SHP77 treated with DMSO at 0.1 percent for 48 hours (cell line): Measurements from ENCODE around the gene PCDHB2.
"Not testable (repeated sequence)": the region's sequence is repeated elsewhere in the genome, so short reads cannot be mapped to it uniquely, and the experiment has no call there.

Experiments used
- DNase-seq: peaks from one replicate; lab custom pipeline; 2025; lab: John Stamatoyannopoulos, UW

The PCDHB2 gene

DNA sequence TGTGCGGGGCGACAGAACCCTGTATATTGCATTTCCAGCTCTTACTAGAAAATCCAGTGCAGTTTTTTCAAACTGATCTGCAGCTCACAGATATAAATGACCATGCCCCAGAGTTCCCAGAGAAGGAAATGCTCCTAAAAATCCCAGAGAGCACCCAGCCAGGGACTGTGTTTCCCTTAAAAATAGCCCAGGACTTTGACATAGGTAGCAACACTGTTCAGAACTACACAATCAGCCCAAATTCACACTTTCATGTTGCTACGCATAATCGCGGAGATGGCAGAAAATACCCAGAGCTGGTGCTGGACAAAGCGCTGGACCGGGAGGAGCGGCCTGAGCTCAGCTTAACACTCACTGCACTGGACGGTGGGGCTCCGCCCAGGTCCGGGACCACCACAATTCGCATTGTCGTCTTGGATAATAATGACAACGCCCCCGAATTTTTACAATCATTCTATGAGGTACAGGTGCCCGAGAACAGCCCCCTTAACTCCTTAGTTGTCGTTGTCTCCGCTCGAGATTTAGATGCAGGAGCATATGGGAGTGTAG lies 41.4 kb downstream of the PCDHB2 start:
- no peak for DNase-seq

- not testable (repeated sequence) for DNase-seq
Observed at GRCh38 chr5:141137346-141137745, 42.9 kb downstream of the PCDHB2 start.
